HG02973 (cell line): ENCODE data around the gene ANKRD10.

ENCODE experiments used
- ATAC-seq: cut with Tn5 transposase; IDR thresholded peaks from one replicate; pipeline ENCODE4 v1.9.1; 2021; ENCODE audit warnings: moderate library complexity; ENCODE audit not compliant: unreplicated experiment

ANKRD10 gene

DNA sequence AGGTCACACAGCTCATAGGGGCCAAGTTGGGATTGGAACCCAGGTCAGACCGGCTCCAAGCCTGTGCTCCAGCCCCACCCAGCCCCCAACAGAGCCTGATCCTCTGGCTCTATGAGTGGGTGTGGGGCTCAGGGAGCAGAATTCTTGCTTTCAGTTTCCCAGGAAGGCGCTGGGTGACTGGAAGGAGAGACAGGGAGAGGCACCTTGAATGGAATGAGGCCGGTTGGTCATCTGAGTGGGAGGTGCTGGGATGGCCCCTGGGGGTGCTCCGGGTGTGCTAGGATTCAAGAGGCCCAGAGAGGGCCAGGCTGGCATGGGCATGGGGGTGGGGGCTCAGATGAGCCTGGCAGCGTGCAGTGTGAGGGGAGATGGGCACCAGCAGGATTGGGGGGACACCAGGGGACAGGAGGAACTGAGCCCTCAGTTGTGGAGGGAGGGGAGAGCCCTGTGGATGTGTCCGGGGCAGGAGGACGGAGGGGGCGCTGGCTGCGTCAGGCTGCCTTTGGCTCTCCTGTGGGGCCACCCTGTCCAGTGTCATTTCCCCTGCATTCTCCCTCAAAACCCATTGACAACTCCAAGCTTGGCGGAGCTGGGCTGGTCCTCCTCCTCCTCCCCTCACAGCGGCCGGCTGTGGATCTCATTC, 31.2 kb upstream of the ANKRD10 start:
- no peak for ATAC-seq

GRCh38 chr13:110944968-110945927, 30.4 kb upstream of the ANKRD10 start:
- ATAC-seq = no peak

GRCh38 chr13:110944121-110944967, 29.5 kb upstream of the ANKRD10 start:
- ATAC-seq = peak; percentile 56

GRCh38 chr13:110942248-110942981, 27.5 kb upstream of the ANKRD10 start:
- ATAC-seq = peak; percentile 80

DNA sequence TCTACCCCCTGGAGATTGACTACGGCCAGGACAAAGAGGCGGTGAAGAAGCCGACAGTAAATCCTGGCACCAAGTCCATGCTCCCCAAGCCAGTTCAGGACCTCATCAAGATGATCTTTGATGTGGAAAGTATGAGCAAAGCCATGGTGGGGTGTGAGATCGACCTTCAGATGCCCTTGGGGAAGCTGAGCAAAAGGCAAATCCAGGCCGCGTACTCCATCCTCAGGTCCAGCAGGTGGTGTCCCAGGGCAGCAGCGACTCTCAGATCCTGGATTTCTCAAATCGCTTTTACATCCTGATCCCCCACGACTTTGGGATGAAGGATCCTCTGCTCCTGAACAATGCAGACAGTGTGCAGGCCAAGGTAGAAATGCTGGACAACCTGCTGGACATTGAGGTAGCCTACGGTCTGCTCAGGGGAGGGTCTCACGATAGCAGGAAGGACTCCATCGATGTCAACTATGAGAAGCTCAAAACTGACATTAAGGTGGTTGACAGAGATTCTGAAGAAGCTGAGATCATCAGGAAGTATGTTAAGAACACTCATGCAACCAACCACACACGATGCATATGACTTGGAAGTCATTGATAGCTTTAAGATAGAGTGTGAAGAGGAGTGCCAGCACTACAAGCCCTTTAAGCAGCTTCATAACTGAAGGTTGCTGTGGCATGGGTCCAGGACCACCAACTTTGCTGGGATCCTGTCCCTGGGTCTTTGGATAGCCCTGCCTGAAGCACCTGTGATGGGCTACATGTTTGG, 24.0 kb upstream of the ANKRD10 start:
- no peak for ATAC-seq

- no peak for ATAC-seq
Measured at GRCh38 chr13:110937511-110938285, 22.8 kb upstream of the ANKRD10 start.

GRCh38 chr13:110936519-110936918, 21.6 kb upstream of the ANKRD10 start:
- ATAC-seq = no peak

- ATAC-seq = no peak
Measured at GRCh38 chr13:110932588-110932987, 17.7 kb upstream of the ANKRD10 start.

DNA sequence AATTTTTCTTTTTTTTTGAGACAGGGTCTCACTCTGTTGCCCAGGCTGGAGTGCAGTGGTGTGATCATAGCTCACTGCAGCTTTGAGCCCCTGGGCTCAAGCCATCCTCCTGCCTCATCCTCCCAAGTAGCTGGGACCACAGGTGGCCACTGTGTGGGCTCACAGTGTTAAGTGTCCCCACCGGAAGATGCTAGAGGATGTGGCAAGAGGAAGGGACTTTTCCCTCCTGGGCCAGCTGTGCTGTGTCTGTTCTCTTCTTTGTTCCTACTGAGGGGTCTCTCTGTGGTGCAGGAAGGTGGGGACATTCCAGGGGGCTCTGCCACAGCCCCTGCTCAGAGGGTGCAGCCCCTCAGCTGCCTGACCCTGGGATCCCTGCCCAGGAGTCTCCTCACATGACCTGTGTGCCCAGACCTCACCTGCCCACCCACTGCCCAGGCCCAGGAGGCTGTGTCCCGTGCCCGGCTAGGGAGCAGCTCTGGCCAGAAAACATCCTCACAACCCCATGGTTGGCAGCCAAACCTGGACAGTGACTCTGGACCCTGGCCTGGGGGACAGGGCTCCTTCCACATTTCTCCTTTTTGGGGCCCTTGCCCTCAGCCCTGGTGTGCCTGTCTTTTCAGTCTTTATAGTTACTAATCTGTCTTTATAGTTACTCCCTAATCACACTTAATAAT, 14.4 kb upstream of the ANKRD10 start:
- no peak for ATAC-seq

DNA sequence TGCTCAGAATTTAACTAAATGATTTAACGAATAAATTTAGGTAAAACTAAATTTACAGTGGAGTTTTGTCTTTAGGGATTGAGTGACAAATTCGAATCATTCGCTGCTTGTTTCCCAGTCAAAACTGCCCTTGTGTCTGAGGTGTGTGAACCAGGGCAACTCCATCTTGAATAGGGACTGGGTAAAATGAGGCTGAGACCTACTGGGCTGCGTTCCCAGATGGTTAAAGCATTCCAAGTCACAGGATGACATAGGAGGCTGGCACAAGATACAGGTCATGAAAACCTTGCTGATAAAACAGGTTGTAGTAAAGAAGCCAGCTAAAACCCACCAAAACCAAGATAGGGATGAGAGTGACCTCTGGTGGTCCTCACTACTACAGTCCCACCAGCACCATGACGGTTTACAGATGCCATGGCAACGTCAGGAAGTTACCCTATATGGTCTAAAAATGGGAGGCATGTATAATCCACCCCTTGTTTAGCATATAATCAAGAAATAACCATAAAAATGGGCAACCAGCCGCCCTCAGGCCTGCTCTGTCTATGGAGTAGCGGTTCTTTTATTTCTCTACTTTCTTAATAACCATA, 10.2 kb upstream of the ANKRD10 start:
- no peak for ATAC-seq

DNA sequence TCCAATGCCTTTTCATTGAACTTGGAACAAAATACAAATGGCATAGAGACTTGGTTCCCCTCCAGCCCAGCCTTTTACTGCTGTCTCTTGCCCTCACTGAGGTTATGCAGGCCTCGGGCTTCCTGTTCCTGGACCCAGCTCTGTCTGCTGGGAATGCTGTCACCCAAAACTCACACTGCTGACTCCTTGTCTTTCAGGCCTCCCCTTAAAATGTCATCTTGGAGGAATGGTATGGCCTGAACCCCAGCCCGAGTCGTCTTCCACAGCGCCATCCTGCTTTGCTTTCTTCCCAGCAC, 9.7 kb upstream of the ANKRD10 start:
- no peak for ATAC-seq

GRCh38 chr13:110923777-110924638, 9.1 kb upstream of the ANKRD10 start:
- ATAC-seq = no peak

DNA sequence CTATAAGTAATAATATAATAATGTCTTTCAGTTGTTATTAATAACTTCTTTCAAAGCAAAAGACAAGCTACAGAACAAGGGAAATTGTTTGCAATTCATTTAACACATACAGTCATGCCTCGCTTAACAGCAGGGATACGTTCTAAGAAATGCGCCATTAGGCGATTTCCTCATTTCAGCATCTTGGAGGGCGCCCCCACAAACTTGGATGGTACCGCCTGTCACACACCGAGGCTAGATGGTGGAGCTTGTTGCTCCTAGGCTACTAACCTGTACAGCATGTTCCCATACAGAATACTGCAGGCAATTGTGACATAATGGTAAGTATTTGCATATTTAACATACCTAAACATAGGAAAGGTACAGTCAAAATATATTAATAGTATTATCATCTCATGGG, 8.2 kb upstream of the ANKRD10 start:
- no peak for ATAC-seq

DNA sequence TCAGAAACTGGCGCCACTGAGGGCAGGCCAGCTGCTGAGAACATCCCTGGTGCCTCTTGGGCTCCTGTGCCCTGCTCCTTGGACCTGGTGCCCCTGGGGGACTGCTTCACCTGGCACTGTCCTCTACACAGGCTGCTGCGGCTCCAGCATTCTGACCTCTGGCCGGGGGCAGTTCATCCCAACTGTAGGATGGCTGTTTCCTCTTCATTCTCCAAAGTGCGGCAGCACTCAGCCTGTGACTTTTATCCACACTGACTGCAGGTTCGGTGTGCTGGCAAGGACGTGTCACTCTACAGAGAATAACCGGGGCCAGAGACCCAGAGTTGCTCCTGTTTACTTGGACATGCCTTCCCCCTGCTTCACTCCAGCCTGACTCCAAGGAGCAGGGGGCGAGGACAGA, 7.6 kb upstream of the ANKRD10 start:
- ATAC-seq = no peak

GRCh38 chr13:110921695-110922094, 6.8 kb upstream of the ANKRD10 start:
- ATAC-seq = no peak

DNA sequence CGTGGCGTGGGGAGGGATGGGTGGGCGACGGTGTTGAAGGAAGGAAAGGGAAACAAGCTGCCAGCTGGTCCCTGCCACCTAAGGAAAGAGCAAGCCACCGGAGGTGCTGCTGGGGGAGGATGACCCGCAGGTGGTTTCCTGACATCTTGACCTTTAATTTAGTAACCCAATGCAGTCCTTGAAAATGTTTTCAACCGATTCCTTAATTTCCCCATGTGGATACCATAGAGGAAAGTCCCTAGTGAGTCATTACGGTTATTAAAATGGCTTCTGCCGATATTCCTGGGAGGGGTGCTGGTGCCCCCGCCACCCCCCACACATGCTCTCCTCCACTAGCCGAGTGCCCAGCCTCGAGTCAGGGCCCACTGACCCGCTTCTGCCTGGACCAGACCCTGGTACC, 6.3 kb upstream of the ANKRD10 start:
- no peak for ATAC-seq

GRCh38 chr13:110920038-110920437, 5.2 kb upstream of the ANKRD10 start:
- no peak for ATAC-seq
